ENCODE data around the gene ELFN2. TPM values are rescaled to one million over a fixed set of nuclear protein-coding genes. Genes with fewer than 3 reads are reported as not detected.

ELFN2 gene
- total RNA-seq, 3 donors from 2014 or later, result 0.35 to 0.54 TPM; not detected in 1

DNA sequence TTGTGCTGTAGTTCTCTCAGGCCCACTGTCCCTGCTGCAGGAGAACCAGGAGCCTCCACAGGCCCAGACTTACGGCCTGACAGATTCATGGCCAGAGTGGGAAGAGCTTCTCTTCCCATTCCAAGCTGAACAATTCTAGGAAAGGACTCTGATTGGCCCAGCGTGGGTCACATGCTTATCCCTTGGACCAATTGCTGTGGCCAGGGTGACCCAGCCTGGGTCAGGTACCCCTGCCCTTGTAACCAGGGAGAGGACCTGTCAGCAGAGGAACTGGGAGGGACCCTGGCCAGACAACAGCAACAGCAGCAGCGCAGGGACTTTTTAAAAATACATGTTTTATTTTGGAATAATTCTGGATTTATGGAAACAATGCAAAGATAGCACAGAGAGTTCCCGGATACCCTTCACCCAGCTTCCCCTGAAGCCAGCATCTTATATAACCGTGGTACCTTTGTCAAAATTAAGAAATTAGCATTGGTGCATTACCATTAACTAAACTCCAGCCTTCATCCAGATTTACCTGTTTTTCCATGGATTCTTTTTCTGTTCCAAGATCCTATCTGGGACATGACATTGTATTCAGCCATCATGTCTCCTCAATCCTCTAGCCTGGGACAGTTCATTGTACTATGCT, 8.8 kb upstream of the ELFN2 start:
- Histone ChIP-seq H3K4me3 (no peak overlapping the region), H3K36me3 (ENCODE audit: low read depth) (no peaks in the 10 kb centered on the region), H3K4me1 (ENCODE audit: low read depth) (no peaks in the 10 kb centered on the region), H3K9me3 (peaks cover 5% of the 10 kb centered on the region)
- intact Hi-C loops (cut with DNase I, micrococcal nuclease), result no loop called here
- DNase-seq (no peak), ATAC-seq (no peak)
- TF ChIP-seq, protein P1, sequence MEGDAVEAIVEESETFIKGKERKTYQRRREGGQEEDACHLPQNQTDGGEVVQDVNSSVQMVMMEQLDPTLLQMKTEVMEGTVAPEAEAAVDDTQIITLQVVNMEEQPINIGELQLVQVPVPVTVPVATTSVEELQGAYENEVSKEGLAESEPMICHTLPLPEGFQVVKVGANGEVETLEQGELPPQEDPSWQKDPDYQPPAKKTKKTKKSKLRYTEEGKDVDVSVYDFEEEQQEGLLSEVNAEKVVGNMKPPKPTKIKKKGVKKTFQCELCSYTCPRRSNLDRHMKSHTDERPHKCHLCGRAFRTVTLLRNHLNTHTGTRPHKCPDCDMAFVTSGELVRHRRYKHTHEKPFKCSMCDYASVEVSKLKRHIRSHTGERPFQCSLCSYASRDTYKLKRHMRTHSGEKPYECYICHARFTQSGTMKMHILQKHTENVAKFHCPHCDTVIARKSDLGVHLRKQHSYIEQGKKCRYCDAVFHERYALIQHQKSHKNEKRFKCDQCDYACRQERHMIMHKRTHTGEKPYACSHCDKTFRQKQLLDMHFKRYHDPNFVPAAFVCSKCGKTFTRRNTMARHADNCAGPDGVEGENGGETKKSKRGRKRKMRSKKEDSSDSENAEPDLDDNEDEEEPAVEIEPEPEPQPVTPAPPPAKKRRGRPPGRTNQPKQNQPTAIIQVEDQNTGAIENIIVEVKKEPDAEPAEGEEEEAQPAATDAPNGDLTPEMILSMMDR (IDR thresholded peaks at IDR 0.05), result no peak

DNA sequence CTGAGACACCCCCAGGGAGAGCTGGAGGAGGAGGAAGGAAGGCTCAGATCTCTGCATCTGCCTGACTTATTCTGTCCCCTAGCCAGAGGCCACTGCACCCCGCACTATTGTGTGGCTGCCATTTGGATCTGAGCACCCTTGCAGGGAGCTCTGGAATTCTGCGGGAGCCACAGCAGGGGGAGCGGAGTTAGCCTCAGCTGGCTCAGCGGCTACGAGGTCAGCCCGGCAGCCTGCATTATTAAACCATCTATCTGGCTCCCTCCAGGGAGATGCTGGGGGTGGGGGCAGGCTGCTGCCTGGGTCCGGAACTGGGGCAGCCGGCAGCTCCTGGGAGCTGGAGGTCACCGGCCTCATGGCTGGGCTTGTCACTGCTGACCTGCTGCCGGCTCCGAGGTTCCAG, 6.5 kb upstream of the ELFN2 start:
- no peaks in the 10 kb centered on the region for H3K36me3 ChIP-seq (ENCODE audit: low read depth)
- TF ChIP-seq, protein P1 (IDR thresholded peaks at IDR 0.05), result no peak
- no peaks in the 10 kb centered on the region for H3K4me1 ChIP-seq (ENCODE audit: low read depth)
- no peak overlapping the region for H3K4me3 ChIP-seq
- intact Hi-C loops (cut with DNase I, micrococcal nuclease), result no loop called here
- ATAC-seq (no peak), DNase-seq (no peak)
- H3K9me3 ChIP-seq, result no peaks in the 10 kb centered on the region

DNA sequence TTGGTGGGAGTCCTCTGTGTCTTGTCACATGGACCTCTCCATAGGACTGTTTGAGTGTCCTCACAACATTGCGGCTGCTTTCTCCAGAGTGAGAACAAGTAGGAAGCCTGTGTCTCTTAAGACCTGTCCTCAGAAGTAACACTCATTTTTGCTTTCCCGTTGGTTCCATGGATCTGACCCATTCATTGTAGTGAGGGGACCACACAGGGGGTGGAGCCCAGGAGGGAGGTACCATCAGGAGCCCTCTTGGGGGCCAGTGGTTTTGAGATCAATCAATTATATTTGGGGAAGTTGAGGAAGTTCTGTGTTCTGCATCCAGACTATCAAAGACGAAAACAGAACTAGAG, 5.4 kb upstream of the ELFN2 start:
- TF ChIP-seq, protein P1 (IDR thresholded peaks at IDR 0.05), result no peak
- intact Hi-C loops (cut with DNase I, micrococcal nuclease), result no loop called here
- Histone ChIP-seq H3K9me3 (no peaks in the 10 kb centered on the region), H3K4me1 (ENCODE audit: low read depth) (no peaks in the 10 kb centered on the region), H3K4me3 (no peak overlapping the region), H3K36me3 (ENCODE audit: low read depth) (no peaks in the 10 kb centered on the region)
- ATAC-seq (no peak), DNase-seq (no peak)

DNA sequence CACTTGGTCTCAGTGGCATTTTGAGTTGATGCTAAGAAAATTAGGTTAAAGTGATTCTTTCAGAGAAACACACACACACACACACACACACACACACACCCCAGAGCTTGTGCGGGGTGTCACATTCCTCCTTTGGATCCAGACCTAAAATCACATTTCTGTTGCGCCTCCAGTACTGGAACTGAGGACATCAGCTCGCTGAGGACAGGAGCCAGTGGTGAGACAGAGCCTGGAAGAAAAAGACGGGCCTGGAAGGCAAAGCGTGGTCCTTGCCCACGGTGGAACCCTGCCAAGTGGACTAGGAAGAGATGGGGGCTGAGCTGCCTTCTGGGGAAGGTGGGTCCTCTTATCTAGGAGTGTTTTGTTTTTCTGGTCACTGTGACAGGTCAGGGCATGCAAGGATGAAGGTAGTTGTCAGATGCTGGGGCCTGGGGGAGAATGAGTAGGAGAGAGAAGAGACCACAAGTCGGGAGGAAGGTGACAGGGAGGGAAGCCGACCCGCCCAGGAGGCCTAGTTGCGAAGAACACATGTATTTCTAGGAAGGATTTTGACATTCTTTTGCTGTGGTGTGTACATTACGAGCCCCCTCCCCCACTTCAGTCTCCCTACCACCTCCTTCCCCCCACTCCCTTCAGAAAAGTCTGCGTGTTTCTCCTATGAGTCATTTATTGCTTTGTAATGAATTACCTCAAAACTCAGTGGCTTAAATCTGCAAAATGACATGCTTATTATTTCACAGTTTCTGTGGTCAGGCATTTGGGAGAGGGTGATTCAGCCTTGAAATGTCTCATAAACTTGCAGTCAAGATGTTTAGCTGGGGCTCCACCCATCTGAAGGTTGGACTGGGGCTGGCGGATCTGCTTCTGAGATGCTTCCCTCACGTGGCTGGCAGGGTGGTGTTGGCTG, 4.8 kb upstream of the ELFN2 start:
- Histone ChIP-seq H3K9me3 (no peaks in the 10 kb centered on the region), H3K4me3 (no peak overlapping the region), H3K36me3 (ENCODE audit: low read depth) (no peaks in the 10 kb centered on the region), H3K4me1 (ENCODE audit: low read depth) (peaks cover 4% of the 10 kb centered on the region)
- TF ChIP-seq, protein P1 (IDR thresholded peaks at IDR 0.05), result no peak
- DNase-seq (no peak), ATAC-seq (no peak)
- intact Hi-C loops (cut with DNase I, micrococcal nuclease), result no loop called here

DNA sequence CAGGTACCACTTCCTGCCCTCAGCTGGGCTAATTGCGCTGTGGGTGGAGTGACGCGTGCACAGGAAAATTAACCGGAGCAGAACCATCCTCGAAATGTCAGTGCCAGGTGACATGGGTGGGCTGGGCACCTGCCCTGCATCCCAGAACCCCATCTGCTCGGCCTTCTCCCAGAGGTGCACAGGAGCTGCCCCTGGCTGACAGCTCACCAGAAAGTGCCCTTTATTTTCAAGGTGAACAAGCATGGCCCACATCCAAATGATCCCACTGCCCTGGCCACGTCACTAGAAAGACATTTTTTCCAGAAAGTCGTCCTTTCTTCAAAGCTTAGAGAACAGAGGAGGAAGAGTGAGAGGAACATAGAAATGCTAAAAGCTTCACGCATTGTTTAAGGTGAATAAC, 4.1 kb upstream of the ELFN2 start:
- TF ChIP-seq, protein P1 (IDR thresholded peaks at IDR 0.05), result no peak

More for the DNA sequence above, 4.1 kb upstream of the ELFN2 start:
- H3K9me3 ChIP-seq, result no peaks in the 10 kb centered on the region
- no peak overlapping the region for H3K4me3 ChIP-seq
- intact Hi-C loops (cut with DNase I, micrococcal nuclease), result no loop called here
- H3K4me1 ChIP-seq (ENCODE audit: low read depth), result peaks cover 4% of the 10 kb centered on the region
- H3K36me3 ChIP-seq (ENCODE audit: low read depth), result no peaks in the 10 kb centered on the region
- DNase-seq (no peak), ATAC-seq (no peak)

Data from mucosa of descending colon (tissue), 3 donors.